SU-DHL-6 (cell line): ENCODE data around the gene SLX1B.
"Not testable (repeated sequence)": the region's sequence is repeated elsewhere in the genome, so short reads cannot be mapped to it uniquely, and the experiment has no call there.

Experiments used
- EZH2phosphoT487 ChIP-seq: fragments of 200-600 bp; sonication (generic), shearing (Covaris generic); conservative IDR thresholded peaks from 2 replicates; pipeline ENCODE4 v1.6.1; 2018; ENCODE audit warnings: mild to moderate bottlenecking, antibody characterized with exemption, low read length, moderate library complexity, mixed read lengths
- TF ChIP-seq, protein P1 (sequence below): fragments of 200-600 bp; sonication (generic); IDR thresholded peaks from one replicate; pipeline ENCODE4 v1.5.1; 2017; ENCODE audit warnings: antibody characterized with exemption, mild to moderate bottlenecking, low read length, moderate library complexity; ENCODE audit not compliant: insufficient read depth, poor library complexity, severe bottlenecking

DNA sequence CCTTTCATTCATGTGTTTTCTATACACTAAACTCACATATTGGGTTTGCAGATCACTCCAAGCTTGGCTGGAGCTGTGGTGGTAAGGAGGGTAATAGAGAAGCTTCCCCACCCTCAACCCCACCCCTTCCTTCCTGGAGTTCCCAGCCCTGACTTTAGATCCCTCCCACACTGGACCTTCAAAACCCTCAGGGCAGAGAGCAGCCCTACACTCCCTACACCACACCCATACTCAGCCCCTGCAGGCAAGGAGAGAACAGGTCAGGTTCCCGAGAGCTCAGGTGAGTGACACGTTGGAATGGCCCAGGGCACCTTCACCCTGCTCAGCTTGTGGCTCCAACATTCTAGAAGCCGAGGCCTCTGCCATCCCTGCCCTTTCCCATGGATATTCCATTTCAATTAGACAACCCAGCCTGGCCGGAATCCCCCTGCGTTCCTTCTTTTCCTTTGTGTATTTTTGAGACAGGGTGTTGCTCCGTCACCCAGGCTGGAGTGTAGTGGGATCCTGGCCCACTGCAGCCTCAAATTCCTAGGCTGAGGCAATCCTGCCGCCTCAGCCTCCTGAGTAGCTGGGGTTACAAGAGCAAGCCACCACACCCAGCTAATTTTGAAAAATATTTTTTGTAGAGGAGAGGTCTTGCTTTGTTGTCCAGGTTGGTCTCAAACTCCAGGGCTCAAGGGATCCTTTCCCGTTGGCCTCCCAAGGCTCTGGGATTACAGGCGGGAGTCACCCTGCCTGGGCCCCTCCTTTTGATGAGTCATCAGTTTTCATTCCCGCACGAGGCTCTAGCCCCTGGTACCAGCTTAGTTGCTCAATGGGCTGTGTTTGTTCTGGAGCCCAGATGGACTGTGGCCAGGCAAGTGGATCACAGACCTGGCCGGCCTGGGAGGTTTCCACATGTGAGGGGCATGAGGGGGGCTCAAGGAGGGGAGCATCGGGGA, 5.6 kb downstream of the SLX1B start, which contains the start of gene SULT1A4:
- TF ChIP-seq, protein P1, sequence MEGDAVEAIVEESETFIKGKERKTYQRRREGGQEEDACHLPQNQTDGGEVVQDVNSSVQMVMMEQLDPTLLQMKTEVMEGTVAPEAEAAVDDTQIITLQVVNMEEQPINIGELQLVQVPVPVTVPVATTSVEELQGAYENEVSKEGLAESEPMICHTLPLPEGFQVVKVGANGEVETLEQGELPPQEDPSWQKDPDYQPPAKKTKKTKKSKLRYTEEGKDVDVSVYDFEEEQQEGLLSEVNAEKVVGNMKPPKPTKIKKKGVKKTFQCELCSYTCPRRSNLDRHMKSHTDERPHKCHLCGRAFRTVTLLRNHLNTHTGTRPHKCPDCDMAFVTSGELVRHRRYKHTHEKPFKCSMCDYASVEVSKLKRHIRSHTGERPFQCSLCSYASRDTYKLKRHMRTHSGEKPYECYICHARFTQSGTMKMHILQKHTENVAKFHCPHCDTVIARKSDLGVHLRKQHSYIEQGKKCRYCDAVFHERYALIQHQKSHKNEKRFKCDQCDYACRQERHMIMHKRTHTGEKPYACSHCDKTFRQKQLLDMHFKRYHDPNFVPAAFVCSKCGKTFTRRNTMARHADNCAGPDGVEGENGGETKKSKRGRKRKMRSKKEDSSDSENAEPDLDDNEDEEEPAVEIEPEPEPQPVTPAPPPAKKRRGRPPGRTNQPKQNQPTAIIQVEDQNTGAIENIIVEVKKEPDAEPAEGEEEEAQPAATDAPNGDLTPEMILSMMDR: not testable (repeated sequence)
- not testable (repeated sequence) for TF ChIP-seq EZH2phosphoT487
